ENCODE data around the gene ARHGEF2. TPM values are rescaled to one million over a fixed set of nuclear protein-coding genes. Genes with fewer than 3 reads are reported as not detected.

ARHGEF2 gene
- total RNA-seq, 4 donors from 2014 or later: 47.4 to 80.1 (median 66.6) TPM

DNA sequence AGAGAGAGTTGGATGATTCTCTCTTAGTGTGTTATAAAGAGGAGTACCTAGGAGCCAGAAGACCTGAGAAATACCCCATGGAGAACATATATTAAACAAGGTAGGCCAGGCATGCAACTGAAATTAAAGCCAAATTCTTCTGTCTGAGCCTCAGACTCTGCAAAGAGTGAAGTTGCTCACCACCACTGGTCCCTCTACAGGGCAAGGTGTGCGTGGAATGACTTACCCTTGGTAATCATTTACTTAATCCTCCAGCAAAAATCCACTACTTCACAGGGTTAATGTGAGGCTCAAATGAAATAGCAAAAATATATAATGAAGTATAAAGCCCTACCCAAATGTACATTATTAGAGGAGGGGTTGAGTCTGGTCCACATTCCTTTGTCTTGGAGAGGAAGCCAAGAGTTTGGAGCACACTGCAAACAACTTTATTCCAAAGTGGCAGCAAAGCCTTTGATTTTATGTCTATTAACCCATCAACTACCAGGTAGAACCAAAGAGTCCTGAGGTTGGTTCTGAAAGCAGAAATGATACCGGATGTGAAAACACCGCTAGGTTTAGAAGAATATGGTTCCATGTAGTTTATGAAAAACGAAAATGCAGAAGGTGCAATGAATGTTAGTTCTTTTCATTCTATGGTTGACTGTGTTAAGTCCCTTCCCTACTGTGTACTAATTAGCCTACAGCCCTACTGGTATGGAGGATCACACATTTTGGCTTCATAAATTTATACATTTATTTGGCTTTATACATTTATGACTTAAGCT, 33.9 kb upstream of the ARHGEF2 start:
- 88 to 89% methylated on average over 4 of the region's 4 CpGs for WGBS, 2 donors
- H3K9me3 ChIP-seq: no peaks in the 10 kb centered on the region
- H3K36me3 ChIP-seq: peaks cover 41 to 68% of the 10 kb centered on the region in 2 donors
- intact Hi-C loops (cut with DNase I): no loop called here
- H3K4me3 ChIP-seq (replicated peaks in 1 of 3): no peak overlapping the region
- TF ChIP-seq, protein P1, sequence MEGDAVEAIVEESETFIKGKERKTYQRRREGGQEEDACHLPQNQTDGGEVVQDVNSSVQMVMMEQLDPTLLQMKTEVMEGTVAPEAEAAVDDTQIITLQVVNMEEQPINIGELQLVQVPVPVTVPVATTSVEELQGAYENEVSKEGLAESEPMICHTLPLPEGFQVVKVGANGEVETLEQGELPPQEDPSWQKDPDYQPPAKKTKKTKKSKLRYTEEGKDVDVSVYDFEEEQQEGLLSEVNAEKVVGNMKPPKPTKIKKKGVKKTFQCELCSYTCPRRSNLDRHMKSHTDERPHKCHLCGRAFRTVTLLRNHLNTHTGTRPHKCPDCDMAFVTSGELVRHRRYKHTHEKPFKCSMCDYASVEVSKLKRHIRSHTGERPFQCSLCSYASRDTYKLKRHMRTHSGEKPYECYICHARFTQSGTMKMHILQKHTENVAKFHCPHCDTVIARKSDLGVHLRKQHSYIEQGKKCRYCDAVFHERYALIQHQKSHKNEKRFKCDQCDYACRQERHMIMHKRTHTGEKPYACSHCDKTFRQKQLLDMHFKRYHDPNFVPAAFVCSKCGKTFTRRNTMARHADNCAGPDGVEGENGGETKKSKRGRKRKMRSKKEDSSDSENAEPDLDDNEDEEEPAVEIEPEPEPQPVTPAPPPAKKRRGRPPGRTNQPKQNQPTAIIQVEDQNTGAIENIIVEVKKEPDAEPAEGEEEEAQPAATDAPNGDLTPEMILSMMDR (IDR thresholded peaks at IDR 0.05): no peak
- TF ChIP-seq POLR2A (IDR thresholded peaks at IDR 0.05): no peak
- no peak overlapping the region for H3K27ac ChIP-seq
- peaks cover 4 to 5% of the 10 kb centered on the region in 2 donors for H3K4me1 ChIP-seq
- no peaks in the 10 kb centered on the region for H3K27me3 ChIP-seq
- no peak for DNase-seq

DNA sequence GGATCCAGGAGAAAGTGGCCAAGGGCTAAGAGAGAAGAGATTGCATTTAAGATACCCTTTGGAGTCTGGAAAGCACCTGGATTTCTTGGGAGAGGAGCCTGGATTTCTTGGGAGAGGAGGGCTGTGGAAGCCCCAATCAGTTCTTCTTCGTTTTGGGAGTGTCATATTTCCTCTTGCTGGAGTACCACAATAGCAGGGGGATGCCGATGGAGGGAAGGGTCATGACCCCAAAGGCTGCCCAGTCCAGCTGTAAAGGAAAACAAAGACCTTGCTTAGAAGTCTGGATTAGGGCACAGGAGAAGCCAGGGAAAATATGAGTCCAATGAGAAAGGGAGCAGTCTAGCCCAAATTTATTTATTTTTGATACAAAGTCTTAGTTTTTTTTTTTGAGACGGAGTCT, 31.1 kb upstream of the ARHGEF2 start:
- Histone ChIP-seq H3K4me1 (peaks cover 4 to 9% of the 10 kb centered on the region in 2 donors), H3K27me3 (no peaks in the 10 kb centered on the region), H3K9me3 (no peaks in the 10 kb centered on the region), H3K4me3 (replicated peaks in 1 of 3) (no peak overlapping the region), H3K27ac (peak overlapping the region in 1 of 3 donors; percentile 31), H3K36me3 (peaks cover 35 to 54% of the 10 kb centered on the region in 2 donors)
- TF ChIP-seq POLR2A (IDR thresholded peaks at IDR 0.05): no peak
- TF ChIP-seq, protein P1 (IDR thresholded peaks at IDR 0.05): no peak
- intact Hi-C loops (cut with DNase I): no loop called here
- no peak for DNase-seq
- WGBS, 2 donors: 56 to 61% methylated on average over 3 of the region's 3 CpGs

- TF ChIP-seq POLR2A (IDR thresholded peaks at IDR 0.05): no peak
- TF ChIP-seq, protein P1 (IDR thresholded peaks at IDR 0.05): no peak
- Histone ChIP-seq H3K27me3 (no peaks in the 10 kb centered on the region), H3K4me3 (replicated peaks in 1 of 3) (no peak overlapping the region), H3K36me3 (peaks cover 22 to 29% of the 10 kb centered on the region in 2 donors), H3K27ac (peak overlapping the region in 1 of 3 donors; percentile 10), H3K9me3 (no peaks in the 10 kb centered on the region), H3K4me1 (peaks cover 18 to 30% of the 10 kb centered on the region in 2 donors)
- intact Hi-C loops (cut with DNase I): no loop called here
- 59 to 67% methylated on average over 7 of the region's 7 CpGs for WGBS, 2 donors
- DNase-seq: peak in 1 of 2 donors; percentile 28
Observed at GRCh38 chr1:156006666-156007376, 28.5 kb upstream of the ARHGEF2 start.

GRCh38 chr1:156004843-156005584, 26.7 kb upstream of the ARHGEF2 start:
- H3K4me3 ChIP-seq (replicated peaks in 1 of 3): no peak overlapping the region
- WGBS, 2 donors: 81 to 82% methylated on average over 3 to 4 of the region's 4 CpGs
- no peaks in the 10 kb centered on the region for H3K27me3 ChIP-seq
- H3K4me1 ChIP-seq: peaks cover 28 to 43% of the 10 kb centered on the region in 2 donors
- peaks cover 9 to 13% of the 10 kb centered on the region in 2 donors for H3K36me3 ChIP-seq
- TF ChIP-seq POLR2A (IDR thresholded peaks at IDR 0.05): no peak
- TF ChIP-seq, protein P1 (IDR thresholded peaks at IDR 0.05): no peak
- DNase-seq: no peak
- peak overlapping the region in 1 of 3 donors; percentile 10 for H3K27ac ChIP-seq
- no peaks in the 10 kb centered on the region for H3K9me3 ChIP-seq
- intact Hi-C loops (cut with DNase I): no loop called here

Measured in thyroid gland (tissue), 4 donors.